ENCODE data around the gene VPS13C.

VPS13C gene, protein sequence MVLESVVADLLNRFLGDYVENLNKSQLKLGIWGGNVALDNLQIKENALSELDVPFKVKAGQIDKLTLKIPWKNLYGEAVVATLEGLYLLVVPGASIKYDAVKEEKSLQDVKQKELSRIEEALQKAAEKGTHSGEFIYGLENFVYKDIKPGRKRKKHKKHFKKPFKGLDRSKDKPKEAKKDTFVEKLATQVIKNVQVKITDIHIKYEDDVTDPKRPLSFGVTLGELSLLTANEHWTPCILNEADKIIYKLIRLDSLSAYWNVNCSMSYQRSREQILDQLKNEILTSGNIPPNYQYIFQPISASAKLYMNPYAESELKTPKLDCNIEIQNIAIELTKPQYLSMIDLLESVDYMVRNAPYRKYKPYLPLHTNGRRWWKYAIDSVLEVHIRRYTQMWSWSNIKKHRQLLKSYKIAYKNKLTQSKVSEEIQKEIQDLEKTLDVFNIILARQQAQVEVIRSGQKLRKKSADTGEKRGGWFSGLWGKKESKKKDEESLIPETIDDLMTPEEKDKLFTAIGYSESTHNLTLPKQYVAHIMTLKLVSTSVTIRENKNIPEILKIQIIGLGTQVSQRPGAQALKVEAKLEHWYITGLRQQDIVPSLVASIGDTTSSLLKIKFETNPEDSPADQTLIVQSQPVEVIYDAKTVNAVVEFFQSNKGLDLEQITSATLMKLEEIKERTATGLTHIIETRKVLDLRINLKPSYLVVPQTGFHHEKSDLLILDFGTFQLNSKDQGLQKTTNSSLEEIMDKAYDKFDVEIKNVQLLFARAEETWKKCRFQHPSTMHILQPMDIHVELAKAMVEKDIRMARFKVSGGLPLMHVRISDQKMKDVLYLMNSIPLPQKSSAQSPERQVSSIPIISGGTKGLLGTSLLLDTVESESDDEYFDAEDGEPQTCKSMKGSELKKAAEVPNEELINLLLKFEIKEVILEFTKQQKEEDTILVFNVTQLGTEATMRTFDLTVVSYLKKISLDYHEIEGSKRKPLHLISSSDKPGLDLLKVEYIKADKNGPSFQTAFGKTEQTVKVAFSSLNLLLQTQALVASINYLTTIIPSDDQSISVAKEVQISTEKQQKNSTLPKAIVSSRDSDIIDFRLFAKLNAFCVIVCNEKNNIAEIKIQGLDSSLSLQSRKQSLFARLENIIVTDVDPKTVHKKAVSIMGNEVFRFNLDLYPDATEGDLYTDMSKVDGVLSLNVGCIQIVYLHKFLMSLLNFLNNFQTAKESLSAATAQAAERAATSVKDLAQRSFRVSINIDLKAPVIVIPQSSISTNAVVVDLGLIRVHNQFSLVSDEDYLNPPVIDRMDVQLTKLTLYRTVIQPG (N-terminal part only)

DNA sequence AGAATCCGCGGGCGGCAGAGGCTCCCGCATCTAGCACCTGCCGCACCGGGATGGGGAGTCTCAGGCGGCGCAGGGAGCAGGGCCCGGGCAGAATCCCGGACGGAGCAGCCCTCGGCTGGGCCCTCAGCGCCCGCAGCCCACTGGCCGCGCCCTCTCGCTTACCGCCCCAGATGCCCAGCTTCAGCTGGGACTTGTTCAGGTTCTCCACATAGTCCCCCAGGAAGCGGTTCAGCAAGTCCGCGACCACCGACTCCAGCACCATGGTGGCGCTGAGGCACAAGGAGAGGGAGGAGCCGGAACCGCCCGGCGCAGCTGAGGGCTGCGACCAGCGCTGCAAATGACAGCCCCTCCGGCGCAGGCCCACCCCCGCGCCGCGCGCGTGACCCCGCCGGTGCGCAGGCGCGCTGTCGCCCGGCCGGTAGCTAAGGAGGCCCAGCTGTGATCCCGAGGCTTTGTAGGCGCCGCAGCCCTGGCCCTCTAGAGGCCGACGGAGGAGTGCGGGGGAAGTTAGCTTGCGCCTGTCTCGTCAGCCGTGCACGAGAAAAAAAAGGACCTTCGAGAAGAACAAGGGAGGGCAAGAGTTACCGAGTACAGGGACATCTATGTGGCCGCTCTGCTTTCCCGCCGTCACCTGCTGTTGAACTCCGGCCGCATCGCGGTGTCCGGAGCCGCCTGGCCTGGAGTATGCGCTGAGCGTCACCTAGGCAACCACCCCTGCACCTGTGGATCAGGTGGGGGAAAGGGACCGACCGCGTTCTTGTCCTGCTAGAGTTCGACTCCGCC, at the start of gene VPS13C:
Gene VPS13C (minus strand): TSS at position 335 of the 783 bp plus-strand sequence. CDS start 73 bp downstream, at position 262.
- peak; percentile 95 for DNase-seq (ENCODE audit: low spot score)
- peak; percentile 69 for TF ChIP-seq CTCF (IDR thresholded peaks at IDR 0.05; ENCODE audit: extremely low read depth, missing control alignments)

DNA sequence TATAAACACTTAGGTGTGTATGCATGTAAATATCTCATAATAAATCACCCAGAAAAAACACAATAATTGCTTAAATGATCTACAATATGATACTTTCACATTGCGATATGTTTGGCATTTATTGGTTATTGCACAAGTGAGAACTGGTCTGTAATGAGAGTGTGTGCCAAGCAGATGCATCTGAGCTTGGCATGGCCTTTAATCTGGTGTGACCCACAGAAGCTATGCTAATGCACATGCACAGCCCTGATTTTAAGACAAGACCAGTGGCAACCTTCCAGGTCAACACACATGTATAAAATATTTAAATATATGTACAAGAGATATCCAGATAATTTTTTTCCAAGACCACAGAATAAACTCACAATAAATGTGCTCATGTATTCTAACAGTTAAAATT, 49.2 kb upstream of the VPS13C start:
- TF ChIP-seq CTCF (IDR thresholded peaks at IDR 0.05; ENCODE audit: extremely low read depth, missing control alignments), result no peak
- DNase-seq (ENCODE audit: low spot score), result no peak

DNA sequence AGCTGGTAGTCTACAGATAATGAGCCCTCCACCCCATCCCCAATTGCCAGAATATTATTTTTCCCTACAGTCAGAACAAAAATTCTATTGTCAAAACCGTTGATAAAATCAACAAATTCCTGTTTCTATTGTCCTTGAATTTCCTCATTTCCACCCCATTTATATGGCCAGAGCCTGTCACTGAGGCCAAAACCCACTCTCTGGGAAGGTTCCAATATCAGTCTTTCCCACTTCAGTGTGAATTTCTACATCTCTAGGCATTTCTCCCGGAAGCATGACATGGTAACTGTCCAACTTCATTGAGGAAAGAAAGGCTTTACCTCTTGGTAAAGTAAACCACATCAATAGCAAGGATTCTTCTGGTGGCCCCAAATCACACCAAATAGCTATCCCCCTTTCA, 48.2 kb upstream of the VPS13C start:
- no peak for TF ChIP-seq CTCF (IDR thresholded peaks at IDR 0.05; ENCODE audit: extremely low read depth, missing control alignments)
- DNase-seq (ENCODE audit: low spot score), result no peak

DNA sequence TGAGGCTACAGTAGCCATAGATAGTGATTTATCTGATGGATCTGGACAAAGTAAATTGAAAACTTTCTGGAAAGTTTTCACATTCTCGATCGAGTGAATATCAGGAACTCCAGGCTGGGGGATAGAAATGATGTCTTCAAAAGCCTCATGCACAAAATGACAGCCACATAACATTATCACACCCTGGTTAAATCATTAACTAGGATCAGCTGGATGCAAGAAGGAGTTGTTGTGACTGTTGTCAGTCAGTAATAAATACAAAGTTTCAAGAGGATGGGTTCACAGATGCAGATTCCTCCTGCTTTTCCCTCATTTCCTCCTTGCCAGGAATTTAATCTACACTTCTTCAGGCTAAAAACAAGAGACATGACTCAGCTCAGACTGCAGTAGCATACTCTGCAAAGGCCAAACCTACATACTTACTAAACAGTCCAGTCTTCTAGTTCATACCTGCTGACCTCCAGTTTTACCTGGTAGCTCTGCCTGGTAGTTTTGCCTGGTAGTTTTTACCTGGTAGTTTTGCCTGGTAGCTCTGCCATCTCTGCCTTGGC, 47.4 kb upstream of the VPS13C start:
- no peak for DNase-seq (ENCODE audit: low spot score)
- no peak for TF ChIP-seq CTCF (IDR thresholded peaks at IDR 0.05; ENCODE audit: extremely low read depth, missing control alignments)

DNA sequence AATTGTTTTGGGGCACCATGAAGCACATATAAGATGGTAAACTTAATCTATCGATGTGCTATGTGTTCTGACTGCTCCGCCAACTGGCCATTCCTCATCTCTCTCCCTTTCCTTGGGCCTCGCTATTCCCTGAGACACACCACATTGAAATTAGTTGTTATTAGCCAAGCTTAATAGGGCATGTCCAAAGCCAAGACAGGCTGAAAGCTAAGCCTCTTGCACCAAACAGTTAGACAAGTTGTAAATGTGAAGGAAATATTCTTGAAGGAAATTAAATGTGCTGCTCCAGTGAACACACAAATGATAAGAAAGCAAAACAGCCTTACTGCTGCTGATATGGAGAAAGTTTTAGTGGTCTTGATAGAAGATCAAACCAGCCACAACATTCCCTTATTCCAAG, 45.8 kb upstream of the VPS13C start:
- TF ChIP-seq CTCF (IDR thresholded peaks at IDR 0.05; ENCODE audit: extremely low read depth, missing control alignments), result no peak
- no peak for DNase-seq (ENCODE audit: low spot score)

DNA sequence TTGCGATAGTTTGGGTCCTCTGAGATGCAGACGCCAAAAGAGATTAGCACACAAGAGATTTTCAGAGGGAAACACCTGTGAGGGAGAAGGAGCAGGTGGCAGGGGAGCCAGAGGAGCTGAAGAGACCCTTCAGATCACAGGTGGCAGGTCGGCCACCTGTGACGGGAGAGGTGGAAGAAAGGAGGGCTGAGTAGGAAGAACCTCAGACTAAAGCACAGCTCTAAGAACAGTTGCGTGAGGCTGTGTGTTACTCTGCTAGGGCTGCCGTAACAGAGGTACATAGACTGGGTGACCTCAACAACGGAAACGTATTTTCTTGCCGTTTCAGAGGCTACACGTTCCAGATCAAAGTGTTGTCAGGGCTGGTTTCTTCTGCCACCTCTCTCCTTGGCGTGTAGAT, 45.0 kb upstream of the VPS13C start:
- TF ChIP-seq CTCF (IDR thresholded peaks at IDR 0.05; ENCODE audit: extremely low read depth, missing control alignments), result no peak
- DNase-seq (ENCODE audit: low spot score), result no peak
